IPS DF 6.9 (cell line): ENCODE results near the gene GNAQ.
"Not testable (repeated sequence)": the region's sequence is repeated elsewhere in the genome, so short reads cannot be mapped to it uniquely, and the experiment has no call there.

Experiments used
- DNase-seq: peaks from one replicate; pipeline ENCODE4 v3.0.0-alpha.2; 2013; ENCODE audit warnings: low read depth, low spot score
- H3K27ac ChIP-seq: one replicate; pipeline ENCODE4 v1.5.1; 2013; ENCODE audit warnings: low read length, control low read depth
- H3K27me3 ChIP-seq: 2 replicates; pipeline ENCODE4 v1.6.1; 2013; ENCODE audit warnings: mild to moderate bottlenecking, low read length; ENCODE audit not compliant: control insufficient read depth, insufficient read depth
- H3K36me3 ChIP-seq: 2 replicates; pipeline ENCODE4 v1.6.1; 2013; ENCODE audit warnings: low read length; ENCODE audit not compliant: control insufficient read depth, insufficient read depth
- H3K4me1 ChIP-seq: 2 replicates; pipeline ENCODE4 v1.6.1; 2013; ENCODE audit warnings: low read length; ENCODE audit not compliant: control insufficient read depth, insufficient read depth
- H3K4me3 ChIP-seq: 2 replicates; pipeline ENCODE4 v1.5.1; 2013; ENCODE audit warnings: mild to moderate bottlenecking, low read length
- H3K9me3 ChIP-seq: 2 replicates; pipeline ENCODE4 v1.6.1; 2013; ENCODE audit warnings: low read length, inconsistent platforms; ENCODE audit not compliant: control insufficient read depth, insufficient read depth
- WGBS: extraction: QIAGEN DNeasy Blood & Tissue Kit; methylation state at CpG from one replicate; pipeline ENCODE4 v1.1.7; 2013; ENCODE audit warnings: mixed read lengths, missing lambda C conversion rate; ENCODE audit not compliant: insufficient read length, insufficient coverage; 5-methylcytosine and 5-hydroxymethylcytosine counted together

Gene GNAQ

GRCh38 chr9:77883846-77884771 is 147.5 kb downstream of the GNAQ start:
- no CpG with 5 or more reads among the region's 5 CpGs for WGBS
- H3K9me3 ChIP-seq, result no peaks in the 10 kb centered on the region
- no peak for DNase-seq
- H3K36me3 ChIP-seq, result no peaks in the 10 kb centered on the region
- H3K4me3 ChIP-seq, result no peak overlapping the region
- no peaks in the 10 kb centered on the region for H3K27me3 ChIP-seq
- H3K27ac ChIP-seq, result no peak overlapping the region
- peaks cover 2% of the 10 kb centered on the region; the same call in 1 of the 2 replicates for H3K4me1 ChIP-seq

- no peak for DNase-seq
- Histone ChIP-seq H3K4me1 (peaks cover 2% of the 10 kb centered on the region; the same call in 1 of the 2 replicates), H3K27me3 (no peaks in the 10 kb centered on the region), H3K4me3 (no peak overlapping the region), H3K36me3 (no peaks in the 10 kb centered on the region), H3K9me3 (no peaks in the 10 kb centered on the region), H3K27ac (no peak overlapping the region)
These were observed 148.5 kb downstream of the GNAQ start for GRCh38 chr9:77883133-77883532.

- no peak for DNase-seq
- no peak overlapping the region for H3K27ac ChIP-seq
- WGBS, result no CpG with 5 or more reads among the region's 4 CpGs
- no peaks in the 10 kb centered on the region for H3K27me3 ChIP-seq
- H3K4me1 ChIP-seq, result peaks cover 2% of the 10 kb centered on the region; the same call in 1 of the 2 replicates
- H3K4me3 ChIP-seq, result no peak overlapping the region
- no peaks in the 10 kb centered on the region for H3K36me3 ChIP-seq
- H3K9me3 ChIP-seq, result no peaks in the 10 kb centered on the region
These were observed 149.3 kb downstream of the GNAQ start for GRCh38 chr9:77882294-77882693.

- H3K4me1 ChIP-seq, H3K36me3 ChIP-seq, DNase-seq, H3K27me3 ChIP-seq, H3K4me3 ChIP-seq, H3K9me3 ChIP-seq, H3K27ac ChIP-seq: not testable (repeated sequence)
- no CpG with 5 or more reads among the region's 8 CpGs for WGBS
These were observed 150.0 kb downstream of the GNAQ start for GRCh38 chr9:77881634-77882033.

- peaks cover 2% of the 10 kb centered on the region; the same call in 1 of the 2 replicates for H3K4me1 ChIP-seq
- H3K36me3 ChIP-seq, result no peaks in the 10 kb centered on the region
- no peak overlapping the region for H3K27ac ChIP-seq
- no peak for DNase-seq
- no peaks in the 10 kb centered on the region for H3K9me3 ChIP-seq
- H3K27me3 ChIP-seq, result no peaks in the 10 kb centered on the region
- no peak overlapping the region for H3K4me3 ChIP-seq
- WGBS, result no CpG with 5 or more reads among the region's 8 CpGs
These were observed 150.5 kb downstream of the GNAQ start for GRCh38 chr9:77881111-77881510.

GRCh38 chr9:77879437-77879943 is 152.1 kb downstream of the GNAQ start:
- no peaks in the 10 kb centered on the region for H3K27me3 ChIP-seq
- DNase-seq, result no peak
- no peaks in the 10 kb centered on the region for H3K9me3 ChIP-seq
- no peak overlapping the region for H3K27ac ChIP-seq
- WGBS, result no CpG with 5 or more reads among the region's 8 CpGs
- H3K4me1 ChIP-seq, result peaks cover 1% of the 10 kb centered on the region; the same call in 1 of the 2 replicates
- no peak overlapping the region for H3K4me3 ChIP-seq
- H3K36me3 ChIP-seq, result no peaks in the 10 kb centered on the region

- H3K27me3 ChIP-seq, H3K27ac ChIP-seq, H3K36me3 ChIP-seq, DNase-seq, H3K9me3 ChIP-seq, H3K4me1 ChIP-seq, H3K4me3 ChIP-seq: not testable (repeated sequence)
- no CpG with 5 or more reads among the region's 5 CpGs for WGBS
These were observed 152.8 kb downstream of the GNAQ start for GRCh38 chr9:77878793-77879192.

- no peak overlapping the region for H3K27ac ChIP-seq
- no peaks in the 10 kb centered on the region for H3K9me3 ChIP-seq
- no peak overlapping the region for H3K4me3 ChIP-seq
- H3K36me3 ChIP-seq, result no peaks in the 10 kb centered on the region
- DNase-seq, result no peak
- H3K27me3 ChIP-seq, result no peaks in the 10 kb centered on the region
- WGBS, result no CpG with 5 or more reads among the region's 1 CpG
- no peaks in the 10 kb centered on the region for H3K4me1 ChIP-seq
These were observed 153.6 kb downstream of the GNAQ start for GRCh38 chr9:77877976-77878375.

- WGBS, result 100% methylated on average over 1 of the region's 3 CpGs
- Histone ChIP-seq H3K4me1 (no peaks in the 10 kb centered on the region), H3K36me3 (no peaks in the 10 kb centered on the region), H3K27me3 (no peaks in the 10 kb centered on the region), H3K9me3 (no peaks in the 10 kb centered on the region), H3K27ac (no peak overlapping the region), H3K4me3 (no peak overlapping the region)
- no peak for DNase-seq
These were observed 155.0 kb downstream of the GNAQ start for GRCh38 chr9:77876590-77876989.

GRCh38 chr9:77876091-77876490 is 155.5 kb downstream of the GNAQ start:
- H3K27me3 ChIP-seq, result no peaks in the 10 kb centered on the region
- DNase-seq, result no peak
- H3K36me3 ChIP-seq, result no peaks in the 10 kb centered on the region
- H3K4me3 ChIP-seq, result no peak overlapping the region
- H3K27ac ChIP-seq, result no peak overlapping the region
- no peaks in the 10 kb centered on the region for H3K9me3 ChIP-seq
- no CpG with 5 or more reads among the region's 2 CpGs for WGBS
- no peaks in the 10 kb centered on the region for H3K4me1 ChIP-seq

GRCh38 chr9:77872863-77873262 is 158.7 kb downstream of the GNAQ start:
- no peak overlapping the region for H3K4me3 ChIP-seq
- no peaks in the 10 kb centered on the region for H3K36me3 ChIP-seq
- H3K9me3 ChIP-seq, result no peaks in the 10 kb centered on the region
- DNase-seq, result no peak
- no peak overlapping the region for H3K27ac ChIP-seq
- H3K4me1 ChIP-seq, result no peaks in the 10 kb centered on the region
- H3K27me3 ChIP-seq, result no peaks in the 10 kb centered on the region
- no CpG with 5 or more reads among the region's 3 CpGs for WGBS
